Breast epithelium (tissue), 3 donors: ENCODE results near the gene PARM1.

Source experiments
- POLR2A ChIP-seq: fragments of 450-650 bp; IDR thresholded peaks from one replicate; pipeline ENCODE4 v1.6.1; 2016; ENCODE audit warnings: antibody characterized with exemption, mild to moderate bottlenecking, moderate library complexity
- TF ChIP-seq, protein P1 (sequence below), 3 donors: fragments of 450-650 bp; IDR thresholded peaks; one replicate each; pipeline ENCODE4 v1.5.1; 2016 to 2017; ENCODE audit warnings: antibody characterized with exemption in 3 of 3, mild to moderate bottlenecking in 3 of 3, moderate library complexity in 3 of 3

DNA sequence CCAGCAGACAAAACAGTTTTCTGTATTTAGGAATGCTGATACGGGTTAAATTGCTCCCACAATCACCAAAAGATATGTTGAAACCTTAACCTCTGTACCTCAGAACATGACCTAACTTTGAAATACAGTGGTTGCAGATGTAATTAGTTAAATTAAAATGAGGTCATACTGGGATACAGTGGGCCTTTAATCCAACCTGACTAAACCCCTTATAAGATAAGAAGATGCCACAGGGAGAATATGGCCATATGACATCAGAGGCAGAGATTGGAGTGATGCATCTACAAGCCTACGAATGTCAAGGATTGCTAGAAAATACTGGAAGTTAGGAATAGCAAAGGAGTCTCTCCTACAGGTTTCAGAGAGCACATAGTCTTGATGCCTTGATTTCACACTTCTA is 32.1 kb upstream of the PARM1 start:
- TF ChIP-seq, protein P1, sequence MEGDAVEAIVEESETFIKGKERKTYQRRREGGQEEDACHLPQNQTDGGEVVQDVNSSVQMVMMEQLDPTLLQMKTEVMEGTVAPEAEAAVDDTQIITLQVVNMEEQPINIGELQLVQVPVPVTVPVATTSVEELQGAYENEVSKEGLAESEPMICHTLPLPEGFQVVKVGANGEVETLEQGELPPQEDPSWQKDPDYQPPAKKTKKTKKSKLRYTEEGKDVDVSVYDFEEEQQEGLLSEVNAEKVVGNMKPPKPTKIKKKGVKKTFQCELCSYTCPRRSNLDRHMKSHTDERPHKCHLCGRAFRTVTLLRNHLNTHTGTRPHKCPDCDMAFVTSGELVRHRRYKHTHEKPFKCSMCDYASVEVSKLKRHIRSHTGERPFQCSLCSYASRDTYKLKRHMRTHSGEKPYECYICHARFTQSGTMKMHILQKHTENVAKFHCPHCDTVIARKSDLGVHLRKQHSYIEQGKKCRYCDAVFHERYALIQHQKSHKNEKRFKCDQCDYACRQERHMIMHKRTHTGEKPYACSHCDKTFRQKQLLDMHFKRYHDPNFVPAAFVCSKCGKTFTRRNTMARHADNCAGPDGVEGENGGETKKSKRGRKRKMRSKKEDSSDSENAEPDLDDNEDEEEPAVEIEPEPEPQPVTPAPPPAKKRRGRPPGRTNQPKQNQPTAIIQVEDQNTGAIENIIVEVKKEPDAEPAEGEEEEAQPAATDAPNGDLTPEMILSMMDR (IDR thresholded peaks at IDR 0.05), result no peak
- TF ChIP-seq POLR2A, result no peak
